ENCODE data around the gene ITGB1.
"Not testable (repeated sequence)": the region's sequence is repeated elsewhere in the genome, so short reads cannot be mapped to it uniquely, and the experiment has no call there.

Gene ITGB1

DNA sequence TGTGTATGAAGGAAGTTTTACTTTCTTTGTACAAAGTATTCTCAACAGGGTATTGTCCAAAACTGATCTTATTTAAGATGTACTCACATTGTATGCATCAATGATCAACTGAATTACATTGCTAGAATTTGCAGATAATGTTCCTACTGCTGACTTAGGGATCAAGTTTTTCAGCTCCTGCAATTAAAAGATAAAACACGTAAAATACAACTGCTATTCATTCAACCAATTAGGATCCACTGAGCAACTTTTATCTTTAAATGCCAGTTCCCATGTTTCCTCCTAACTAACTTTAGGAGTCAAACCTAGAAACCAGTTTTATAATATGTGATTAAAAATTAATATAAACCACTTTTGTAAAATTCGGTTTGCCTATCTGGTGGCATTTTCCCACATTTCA is 35.9 kb downstream of the ITGB1 start:
- CTCF ChIA-PET = interaction anchor here (0.6 to 1.6 kb wide), 2 partner anchors 14 to 537 kb away, joined by 3 read pairs; no protein-coding TSS in a partner anchor
- Histone ChIP-seq H3K27ac (ENCODE audit: insufficient read depth in 1 of 2, low read depth in 1 of 2, low read length in 2 of 2, poor library complexity in 1 of 2, severe bottlenecking in 2 of 2) (peak overlapping the region in 1 of 2 experiments; percentile 6), H3K9me3 (ENCODE audit: control extremely low read depth in 1 of 5, control insufficient read depth in 4 of 5, insufficient read depth in 2 of 5, low read depth in 1 of 5, low read length in 4 of 5) (peaks cover 0 to 5% (median 0%) of the 10 kb centered on the region in 5 experiments), H3K27me3 (replicated peaks in 2 of 5; ENCODE audit: control insufficient read depth in 4 of 5, insufficient read depth in 5 of 5, low read length in 4 of 5) (no peaks in the 10 kb centered on the region), H3K4me3 (ENCODE audit: control insufficient read depth in 1 of 7, extremely low read depth in 1 of 7, insufficient read depth in 4 of 7, low read depth in 2 of 7, low read length in 6 of 7) (no peak overlapping the region), H3K4me1 (ENCODE audit: control extremely low read depth in 1 of 4, control insufficient read depth in 4 of 4, insufficient read depth in 4 of 4, low read length in 3 of 4) (peaks cover 0 to 13% (median 7%) of the 10 kb centered on the region in 4 experiments), H3K36me3 (ENCODE audit: control insufficient read depth in 4 of 4, insufficient read depth in 4 of 4, low read length in 3 of 4) (peaks cover 7 to 59% (median 30%) of the 10 kb centered on the region in 4 experiments)
- POLR2A ChIA-PET = no interaction called here
- whole genome bisulfite sequencing (ENCODE audit: insufficient coverage) = no CpG with 5 or more reads among the region's 2 CpGs
- peak; percentile 22 to 60 (median 30) for DNase-seq

DNA sequence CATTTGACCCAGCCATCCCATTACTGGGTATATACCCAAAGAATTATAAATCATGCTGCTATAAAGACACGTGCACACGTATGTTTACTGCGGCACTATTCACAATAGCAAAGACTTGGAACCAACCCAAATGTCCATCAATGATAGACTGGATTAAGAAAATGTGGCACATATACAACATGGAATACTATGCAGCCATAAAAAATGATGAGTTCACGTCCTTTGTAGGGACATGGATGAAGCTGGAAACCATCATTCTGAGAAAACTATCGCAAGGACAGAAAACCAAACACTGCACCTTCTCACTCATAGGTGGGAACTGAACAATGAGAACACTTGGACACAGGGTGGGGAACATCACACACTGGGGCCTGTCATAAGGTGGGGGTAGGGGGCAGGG is 40.2 kb downstream of the ITGB1 start:
- DNase-seq; H3K4me1 ChIP-seq (ENCODE audit: control extremely low read depth in 1 of 4, control insufficient read depth in 4 of 4, insufficient read depth in 4 of 4, low read length in 3 of 4); H3K4me3 ChIP-seq (ENCODE audit: control insufficient read depth in 1 of 7, extremely low read depth in 1 of 7, insufficient read depth in 4 of 7, low read depth in 2 of 7, low read length in 6 of 7); CTCF ChIA-PET; POLR2A ChIA-PET; H3K27me3 ChIP-seq (replicated peaks in 2 of 5; ENCODE audit: control insufficient read depth in 4 of 5, insufficient read depth in 5 of 5, low read length in 4 of 5); H3K27ac ChIP-seq (ENCODE audit: insufficient read depth in 1 of 2, low read depth in 1 of 2, low read length in 2 of 2, poor library complexity in 1 of 2, severe bottlenecking in 2 of 2); H3K9me3 ChIP-seq (ENCODE audit: control extremely low read depth in 1 of 5, control insufficient read depth in 4 of 5, insufficient read depth in 2 of 5, low read depth in 1 of 5, low read length in 4 of 5): not testable (repeated sequence)
- H3K36me3 ChIP-seq (ENCODE audit: control insufficient read depth in 4 of 4, insufficient read depth in 4 of 4, low read length in 3 of 4) = peaks cover 3 to 24% (median 11%) of the 10 kb centered on the region in 4 experiments
- 100% methylated on average over 1 of the region's 5 CpGs for WGBS (ENCODE audit: insufficient coverage)

DNA sequence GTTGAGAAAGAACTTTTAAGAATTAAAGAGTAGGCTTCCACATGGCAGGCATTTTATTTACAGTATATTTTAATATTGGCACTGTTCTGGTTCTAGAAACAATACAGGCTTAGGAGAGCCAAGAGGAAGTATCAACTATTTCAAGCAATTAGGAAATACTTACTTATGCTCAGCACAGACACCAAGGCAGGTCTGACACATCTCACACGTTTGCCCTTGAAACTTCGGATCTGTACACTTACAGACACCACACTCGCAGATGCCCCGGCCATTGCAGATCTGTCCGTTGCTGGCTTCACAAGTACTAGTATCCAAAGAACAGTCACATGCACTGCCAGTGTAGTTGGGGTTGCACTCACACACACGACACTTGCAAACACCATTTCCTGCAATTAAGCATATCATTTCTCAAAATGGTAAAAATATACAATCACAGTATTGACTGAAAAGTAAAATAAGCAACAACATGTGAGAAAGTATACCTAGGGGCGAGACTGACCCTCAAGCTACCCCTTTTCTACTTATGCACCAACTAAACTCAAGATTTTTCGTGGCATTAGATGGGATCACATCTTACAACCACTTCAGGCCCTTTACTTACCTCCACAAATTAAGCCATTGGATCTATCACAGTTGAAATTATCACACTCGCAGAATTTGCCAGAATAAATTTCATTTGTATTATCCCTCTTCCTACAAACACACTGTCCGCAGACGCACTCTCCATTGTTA is 46.6 kb downstream of the ITGB1 start:
- no peak overlapping the region for H3K27ac ChIP-seq (ENCODE audit: insufficient read depth in 1 of 2, low read depth in 1 of 2, low read length in 2 of 2, poor library complexity in 1 of 2, severe bottlenecking in 2 of 2)
- DNase-seq = no peak
- H3K27me3 ChIP-seq (replicated peaks in 2 of 5; ENCODE audit: control insufficient read depth in 4 of 5, insufficient read depth in 5 of 5, low read length in 4 of 5) = no peaks in the 10 kb centered on the region
- 95% methylated on average over 8 of the region's 11 CpGs for whole genome bisulfite sequencing (ENCODE audit: insufficient coverage)
- no peaks in the 10 kb centered on the region for H3K4me1 ChIP-seq (ENCODE audit: control extremely low read depth in 1 of 4, control insufficient read depth in 4 of 4, insufficient read depth in 4 of 4, low read length in 3 of 4)
- H3K36me3 ChIP-seq (ENCODE audit: control insufficient read depth in 4 of 4, insufficient read depth in 4 of 4, low read length in 3 of 4) = peaks cover 11 to 37% (median 23%) of the 10 kb centered on the region in 4 experiments
- ChIA-PET POLR2A (no interaction called here), CTCF (no interaction called here)
- no peaks in the 10 kb centered on the region for H3K9me3 ChIP-seq (ENCODE audit: control extremely low read depth in 1 of 5, control insufficient read depth in 4 of 5, insufficient read depth in 2 of 5, low read depth in 1 of 5, low read length in 4 of 5)
- no peak overlapping the region for H3K4me3 ChIP-seq (ENCODE audit: control insufficient read depth in 1 of 7, extremely low read depth in 1 of 7, insufficient read depth in 4 of 7, low read depth in 2 of 7, low read length in 6 of 7)

DNA sequence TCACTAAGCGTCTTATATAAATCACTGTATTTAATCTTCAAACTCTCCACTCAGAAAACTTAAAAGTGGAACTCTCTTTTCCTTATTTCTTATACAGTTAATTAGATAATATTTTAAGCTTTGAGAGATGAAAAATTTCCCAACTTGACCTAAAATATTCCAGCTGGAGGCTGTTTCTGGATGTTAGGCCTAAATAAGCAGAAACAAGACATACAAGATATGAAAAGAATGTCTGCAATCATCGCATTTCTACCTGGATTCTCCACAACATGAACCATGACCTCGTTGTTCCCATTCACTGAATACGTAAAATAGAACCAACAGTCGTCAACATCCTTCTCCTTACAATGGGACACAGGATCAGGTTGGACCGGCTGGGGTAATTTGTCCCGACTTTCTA is 48.1 kb downstream of the ITGB1 start:
- H3K27ac ChIP-seq (ENCODE audit: insufficient read depth in 1 of 2, low read depth in 1 of 2, low read length in 2 of 2, poor library complexity in 1 of 2, severe bottlenecking in 2 of 2); H3K27me3 ChIP-seq (replicated peaks in 2 of 5; ENCODE audit: control insufficient read depth in 4 of 5, insufficient read depth in 5 of 5, low read length in 4 of 5); POLR2A ChIA-PET; H3K4me3 ChIP-seq (ENCODE audit: control insufficient read depth in 1 of 7, extremely low read depth in 1 of 7, insufficient read depth in 4 of 7, low read depth in 2 of 7, low read length in 6 of 7); H3K4me1 ChIP-seq (ENCODE audit: control extremely low read depth in 1 of 4, control insufficient read depth in 4 of 4, insufficient read depth in 4 of 4, low read length in 3 of 4); DNase-seq; H3K9me3 ChIP-seq (ENCODE audit: control extremely low read depth in 1 of 5, control insufficient read depth in 4 of 5, insufficient read depth in 2 of 5, low read depth in 1 of 5, low read length in 4 of 5): not testable (repeated sequence)
- CTCF ChIA-PET = interaction anchor here (1.0 kb wide), 1 partner anchor 97 kb away, joined by 4 read pairs; no protein-coding TSS in a partner anchor
- H3K36me3 ChIP-seq (ENCODE audit: control insufficient read depth in 4 of 4, insufficient read depth in 4 of 4, low read length in 3 of 4) = peaks cover 16 to 41% (median 27%) of the 10 kb centered on the region in 4 experiments
- no CpG with 5 or more reads among the region's 7 CpGs for WGBS (ENCODE audit: insufficient coverage)

GRCh38 chr10:32909456-32909855 is 48.6 kb downstream of the ITGB1 start:
- DNase-seq = no peak
- CTCF ChIA-PET = interaction anchor here (1.0 kb wide), 1 partner anchor 97 kb away, joined by 4 read pairs; no protein-coding TSS in a partner anchor
- 88% methylated on average over 1 of the region's 1 CpG for WGBS (ENCODE audit: insufficient coverage)
- Histone ChIP-seq H3K4me1 (ENCODE audit: control extremely low read depth in 1 of 4, control insufficient read depth in 4 of 4, insufficient read depth in 4 of 4, low read length in 3 of 4) (no peaks in the 10 kb centered on the region), H3K27ac (ENCODE audit: insufficient read depth in 1 of 2, low read depth in 1 of 2, low read length in 2 of 2, poor library complexity in 1 of 2, severe bottlenecking in 2 of 2) (no peak overlapping the region), H3K4me3 (ENCODE audit: control insufficient read depth in 1 of 7, extremely low read depth in 1 of 7, insufficient read depth in 4 of 7, low read depth in 2 of 7, low read length in 6 of 7) (no peak overlapping the region), H3K36me3 (ENCODE audit: control insufficient read depth in 4 of 4, insufficient read depth in 4 of 4, low read length in 3 of 4) (peaks cover 13 to 42% (median 27%) of the 10 kb centered on the region in 4 experiments), H3K27me3 (replicated peaks in 2 of 5; ENCODE audit: control insufficient read depth in 4 of 5, insufficient read depth in 5 of 5, low read length in 4 of 5) (no peaks in the 10 kb centered on the region), H3K9me3 (ENCODE audit: control extremely low read depth in 1 of 5, control insufficient read depth in 4 of 5, insufficient read depth in 2 of 5, low read depth in 1 of 5, low read length in 4 of 5) (no peaks in the 10 kb centered on the region)
- POLR2A ChIA-PET = interaction anchor here (0.5 kb wide), 1 partner anchor 16 kb away, joined by 3 read pairs; no protein-coding TSS in a partner anchor

DNA sequence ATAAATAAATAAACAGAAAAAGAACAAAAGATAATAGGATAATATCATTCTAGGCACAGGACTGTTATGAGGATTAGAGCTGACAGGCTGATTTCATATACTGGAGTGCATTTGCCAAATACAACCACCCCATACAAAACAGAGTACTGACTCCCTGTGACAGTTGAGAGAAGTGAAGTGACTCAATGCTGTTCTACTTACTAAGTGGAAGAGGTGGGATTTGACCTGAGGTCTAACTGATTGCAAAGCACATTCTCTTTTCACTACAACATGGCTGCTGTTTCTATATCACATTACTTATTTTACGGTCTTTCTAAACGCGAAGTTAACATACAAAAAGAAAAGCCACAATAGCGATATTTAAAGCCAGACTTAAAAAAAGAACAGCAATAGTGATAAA is 51.4 kb downstream of the ITGB1 start:
- ChIA-PET CTCF (no interaction called here), POLR2A (no interaction called here)
- Histone ChIP-seq H3K27me3 (replicated peaks in 2 of 5; ENCODE audit: control insufficient read depth in 4 of 5, insufficient read depth in 5 of 5, low read length in 4 of 5) (no peaks in the 10 kb centered on the region), H3K9me3 (ENCODE audit: control extremely low read depth in 1 of 5, control insufficient read depth in 4 of 5, insufficient read depth in 2 of 5, low read depth in 1 of 5, low read length in 4 of 5) (no peaks in the 10 kb centered on the region), H3K4me1 (ENCODE audit: control extremely low read depth in 1 of 4, control insufficient read depth in 4 of 4, insufficient read depth in 4 of 4, low read length in 3 of 4) (no peaks in the 10 kb centered on the region), H3K36me3 (ENCODE audit: control insufficient read depth in 4 of 4, insufficient read depth in 4 of 4, low read length in 3 of 4) (peaks cover 11 to 51% (median 25%) of the 10 kb centered on the region in 4 experiments), H3K27ac (ENCODE audit: insufficient read depth in 1 of 2, low read depth in 1 of 2, low read length in 2 of 2, poor library complexity in 1 of 2, severe bottlenecking in 2 of 2) (no peak overlapping the region), H3K4me3 (ENCODE audit: control insufficient read depth in 1 of 7, extremely low read depth in 1 of 7, insufficient read depth in 4 of 7, low read depth in 2 of 7, low read length in 6 of 7) (no peak overlapping the region)
- no peak for DNase-seq
- no CpG with 5 or more reads among the region's 4 CpGs for WGBS (ENCODE audit: insufficient coverage)

- H3K9me3 ChIP-seq (ENCODE audit: control extremely low read depth in 1 of 5, control insufficient read depth in 4 of 5, insufficient read depth in 2 of 5, low read depth in 1 of 5, low read length in 4 of 5) = no peaks in the 10 kb centered on the region
- H3K4me3 ChIP-seq (ENCODE audit: control insufficient read depth in 1 of 7, extremely low read depth in 1 of 7, insufficient read depth in 4 of 7, low read depth in 2 of 7, low read length in 6 of 7) = no peak overlapping the region
- 100% methylated on average over 3 of the region's 3 CpGs for WGBS (ENCODE audit: insufficient coverage)
- H3K4me1 ChIP-seq (ENCODE audit: control extremely low read depth in 1 of 4, control insufficient read depth in 4 of 4, insufficient read depth in 4 of 4, low read length in 3 of 4) = no peaks in the 10 kb centered on the region
- H3K27ac ChIP-seq (ENCODE audit: insufficient read depth in 1 of 2, low read depth in 1 of 2, low read length in 2 of 2, poor library complexity in 1 of 2, severe bottlenecking in 2 of 2) = no peak overlapping the region
- no peak for DNase-seq
- ChIA-PET POLR2A (no interaction called here), CTCF (no interaction called here)
- H3K27me3 ChIP-seq (replicated peaks in 2 of 5; ENCODE audit: control insufficient read depth in 4 of 5, insufficient read depth in 5 of 5, low read length in 4 of 5) = no peaks in the 10 kb centered on the region
- H3K36me3 ChIP-seq (ENCODE audit: control insufficient read depth in 4 of 4, insufficient read depth in 4 of 4, low read length in 3 of 4) = peaks cover 11 to 43% (median 20%) of the 10 kb centered on the region in 4 experiments
Observed at GRCh38 chr10:32905466-32905865, 52.6 kb downstream of the ITGB1 start.
